H9 (cell line): ENCODE results near the gene DPAGT1. TPM values are rescaled to one million over a fixed set of nuclear protein-coding genes. Genes with fewer than 3 reads are reported as not detected.
A peak's percentile ranks its signal among the peaks of the same experiment; 100 is the strongest.

ENCODE experiments used
- DNase-seq: peaks from one replicate; pipeline ENCODE4 v3.0.0-alpha.2; 2017
- H2AFZ ChIP-seq: one replicate; pipeline ENCODE4 v1.6.1; 2013; ENCODE audit warnings: mild to moderate bottlenecking, low read length, control low read depth, moderate library complexity
- H2AK5ac ChIP-seq: 2 replicates; pipeline ENCODE4 v1.6.1; 2013; ENCODE audit warnings: low read length, control low read depth, mixed read lengths; ENCODE audit not compliant: insufficient read length
- H2BK120ac ChIP-seq: one replicate; pipeline ENCODE4 v1.6.1; 2013; ENCODE audit warnings: low read depth, mild to moderate bottlenecking, low read length, control low read depth, inconsistent platforms; ENCODE audit not compliant: poor library complexity, severe bottlenecking
- H2BK12ac ChIP-seq: 2 replicates; pipeline ENCODE4 v1.6.1; 2013; ENCODE audit warnings: low read length, control low read depth, mixed read lengths, low read depth; ENCODE audit not compliant: insufficient read length
- H2BK15ac ChIP-seq: 2 replicates; pipeline ENCODE4 v1.6.1; 2013; ENCODE audit warnings: low read depth, low read length, control low read depth
- H2BK20ac ChIP-seq: one replicate; pipeline ENCODE4 v1.6.1; 2013; ENCODE audit warnings: low read depth, mild to moderate bottlenecking, low read length, control low read depth, inconsistent platforms; ENCODE audit not compliant: poor library complexity, severe bottlenecking
- H2BK5ac ChIP-seq: 2 replicates; pipeline ENCODE4 v1.6.1; 2013; ENCODE audit warnings: low read length, control low read depth, mixed read lengths; ENCODE audit not compliant: insufficient read length
- H3K14ac ChIP-seq: 2 replicates; pipeline ENCODE4 v1.6.1; 2013; ENCODE audit warnings: low read length, control low read depth; ENCODE audit not compliant: insufficient read depth
- H3K18ac ChIP-seq: 2 replicates; pipeline ENCODE4 v1.6.1; 2013; ENCODE audit warnings: low read depth, mild to moderate bottlenecking, mixed read lengths, low read length, control low read depth; ENCODE audit not compliant: insufficient read length
- H3K23ac ChIP-seq: 2 replicates; pipeline ENCODE4 v1.6.1; 2013; ENCODE audit warnings: low read length, control low read depth, mixed read lengths, low read depth; ENCODE audit not compliant: insufficient read length
- H3K23me2 ChIP-seq: 2 replicates; pipeline ENCODE4 v1.6.1; 2013; ENCODE audit warnings: low read depth, mild to moderate bottlenecking, mixed read lengths, low read length, control low read depth; ENCODE audit not compliant: insufficient read length, poor library complexity, severe bottlenecking
- H3K27ac ChIP-seq: 2 replicates; pipeline ENCODE4 v1.5.1; 2013; ENCODE audit warnings: low read length, control low read depth, mixed read lengths, low read depth; ENCODE audit not compliant: insufficient read length
- H3K27me3 ChIP-seq: 2 replicates; pipeline ENCODE4 v1.6.1; 2013; ENCODE audit warnings: low read length, control low read depth, inconsistent platforms; ENCODE audit not compliant: insufficient read depth
- H3K4ac ChIP-seq: 2 replicates; pipeline ENCODE4 v1.6.1; 2013; ENCODE audit warnings: low read depth, mild to moderate bottlenecking, control low read depth, inconsistent platforms, low read length, moderate library complexity
- H3K4me1 ChIP-seq: 2 replicates; pipeline ENCODE4 v1.6.1; 2013; ENCODE audit warnings: low read length, control low read depth, inconsistent platforms; ENCODE audit not compliant: insufficient read depth
- H3K4me2 ChIP-seq: 2 replicates; pipeline ENCODE4 v1.6.1; 2013; ENCODE audit warnings: low read length, control low read depth, mixed read lengths; ENCODE audit not compliant: insufficient read length, insufficient read depth
- H3K56ac ChIP-seq: 2 replicates; pipeline ENCODE4 v1.6.1; 2013; ENCODE audit warnings: low read depth, mild to moderate bottlenecking, mixed read lengths, low read length, control low read depth; ENCODE audit not compliant: insufficient read length
- H3K79me1 ChIP-seq: 2 replicates; pipeline ENCODE4 v1.6.1; 2013; ENCODE audit warnings: low read depth, mild to moderate bottlenecking, moderate library complexity, low read length, control low read depth, inconsistent platforms; ENCODE audit not compliant: insufficient read depth, poor library complexity, severe bottlenecking
- H3K79me2 ChIP-seq: 2 replicates; pipeline ENCODE4 v1.6.1; 2013; ENCODE audit warnings: low read length, control low read depth, inconsistent platforms; ENCODE audit not compliant: insufficient read depth
- H3K9ac ChIP-seq: 2 replicates; pipeline ENCODE4 v1.6.1; 2013; ENCODE audit warnings: low read length, control low read depth, mixed read lengths; ENCODE audit not compliant: insufficient read length; ENCODE audit errors: extremely low read depth
- H3K9me3 ChIP-seq: one replicate; pipeline ENCODE4 v1.6.1; 2013; ENCODE audit warnings: low read depth, low read length, inconsistent platforms; ENCODE audit not compliant: control insufficient read depth
- H3T11ph ChIP-seq: one replicate; pipeline ENCODE4 v1.6.1; 2013; ENCODE audit warnings: mild to moderate bottlenecking, low read length, control low read depth, inconsistent platforms
- H4K20me1 ChIP-seq: one replicate; pipeline ENCODE4 v1.6.1; 2013; ENCODE audit not compliant: control insufficient read depth, insufficient read length, insufficient read depth
- H4K5ac ChIP-seq: 2 replicates; pipeline ENCODE4 v1.6.1; 2013; ENCODE audit warnings: low read depth, mild to moderate bottlenecking, mixed read lengths, low read length, control low read depth; ENCODE audit not compliant: insufficient read length
- H4K8ac ChIP-seq: replicated peaks from 2 replicates; pipeline ENCODE4 v1.6.1; 2013; ENCODE audit warnings: low read length, control low read depth, mixed read lengths, low read depth; ENCODE audit not compliant: insufficient read length
- H4K91ac ChIP-seq: 2 replicates; pipeline ENCODE4 v1.6.1; 2013; ENCODE audit warnings: low read depth, mild to moderate bottlenecking, moderate library complexity, mixed read lengths, low read length, control low read depth; ENCODE audit not compliant: insufficient read length
- H3K27ac Mint-ChIP-seq, 3 experiments: 2 replicates in 2 of 3; 3 replicates in 1 of 3; pipeline ENCODE4 v1.8.0; 2020 to 2021; ENCODE audit warnings: mixed read lengths in 3 of 3, mild to moderate bottlenecking in 1 of 3, moderate library complexity in 1 of 3
- H3K27me3 Mint-ChIP-seq: 2 replicates; pipeline ENCODE4 v1.8.0; 2021; ENCODE audit warnings: low read depth, mild to moderate bottlenecking, moderate library complexity, mixed read lengths
- H3K36me3 Mint-ChIP-seq, 3 experiments: 2 replicates in 2 of 3; 3 replicates in 1 of 3; pipeline ENCODE4 v1.8.0; 2020 to 2021; ENCODE audit warnings: low read depth in 3 of 3, mixed read lengths in 3 of 3; ENCODE audit not compliant: insufficient read depth in 1 of 3
- H3K4me1 Mint-ChIP-seq, 2 experiments: 2 replicates each; pipeline ENCODE4 v1.8.0; 2020; ENCODE audit warnings: mixed read lengths in 2 of 2
- H3K4me3 Mint-ChIP-seq, 2 experiments: 2 replicates in 1 of 2; 3 replicates in 1 of 2; pipeline ENCODE4 v1.8.0; 2020 to 2021; ENCODE audit warnings: mild to moderate bottlenecking in 2 of 2, mixed read lengths in 2 of 2, moderate library complexity in 1 of 2
- H3K9me3 Mint-ChIP-seq, 2 experiments: 2 replicates in 1 of 2; 3 replicates in 1 of 2; pipeline ENCODE4 v1.8.0; 2020; ENCODE audit warnings: mild to moderate bottlenecking in 2 of 2, mixed read lengths in 2 of 2, moderate library complexity in 1 of 2
- CTCF ChIP-seq: fragments of 200-600 bp; sonication (generic); conservative IDR thresholded peaks from 3 replicates; pipeline ENCODE4 v1.8.0; 2021; ENCODE audit warnings: antibody characterized with exemption, mild to moderate bottlenecking
- WGBS: extraction: QIAGEN DNeasy Blood & Tissue Kit; methylation state at CpG from one replicate; pipeline ENCODE4 v1.1.7; 2013; ENCODE audit warnings: missing lambda C conversion rate, low lambda C conversion rate, mixed read lengths; ENCODE audit not compliant: insufficient read length; ENCODE audit errors: extremely low coverage; 5-methylcytosine and 5-hydroxymethylcytosine counted together
- total RNA-seq: library from RNA; stranded (reverse); gene quantifications from 2 replicates; pipeline ENCODE4 v1.2.1, GENCODE V29; 2021

Gene DPAGT1
- total RNA-seq, 1 experiment from 2014 or later: 43.6 TPM

GRCh38 chr11:119055901-119056300 is 45.8 kb downstream of the DPAGT1 start:
- peak overlapping the region; percentile 74 for H3K4me2 ChIP-seq
- H3K27me3 ChIP-seq: 0 out of 2 replicates have a peak, but pooled peaks cover 3% of the 10 kb centered on the region
- H3K4me3 Mint-ChIP-seq: peak overlapping the region; percentile 95 to 99
- H3K23me2 ChIP-seq: peaks cover 6% of the 10 kb centered on the region
- no peaks in the 10 kb centered on the region for H3K27me3 Mint-ChIP-seq
- H3K4ac ChIP-seq: no peak overlapping the region
- H3K79me1 ChIP-seq: peaks cover 13% of the 10 kb centered on the region
- peak overlapping the region; percentile 54 to 93 (median 82); a peak in 6 of 7 replicates for H3K27ac Mint-ChIP-seq
- H3K18ac ChIP-seq: no peak overlapping the region
- peaks cover 0 to 2% of the 10 kb centered on the region in 2 experiments; a peak in 3 of 5 replicates for H3K9me3 Mint-ChIP-seq
- H3T11ph ChIP-seq: no peak overlapping the region
- no peak overlapping the region for H2BK15ac ChIP-seq
- H4K20me1 ChIP-seq: no peaks in the 10 kb centered on the region
- no peak overlapping the region for H4K5ac ChIP-seq
- no peak overlapping the region for H2AFZ ChIP-seq
- no peak overlapping the region for H3K23ac ChIP-seq
- H3K56ac ChIP-seq: no peak overlapping the region
- no peak overlapping the region for H2BK5ac ChIP-seq
- H4K91ac ChIP-seq: no peak overlapping the region
- H2BK12ac ChIP-seq: no peak overlapping the region
- no peak overlapping the region for H2BK120ac ChIP-seq
- no peak overlapping the region for H3K14ac ChIP-seq
- H3K27ac ChIP-seq: no peak overlapping the region
- no peaks in the 10 kb centered on the region; the same call in 1 of the 2 replicates for H3K4me1 ChIP-seq
- peaks cover 10% of the 10 kb centered on the region for H3K79me2 ChIP-seq
- H3K36me3 Mint-ChIP-seq: peaks cover 55 to 57% (median 56%) of the 10 kb centered on the region in 3 experiments
- H2BK20ac ChIP-seq: no peak overlapping the region
- no peak overlapping the region for H4K8ac ChIP-seq
- H3K4me1 Mint-ChIP-seq: peaks cover 13 to 22% of the 10 kb centered on the region in 2 experiments
- H3K9ac ChIP-seq: peak overlapping the region; percentile 86
- TF ChIP-seq CTCF: no peak
- no CpG with 5 or more reads among the region's 6 CpGs for WGBS
- no peaks in the 10 kb centered on the region for H3K9me3 ChIP-seq
- no peak for DNase-seq
- no peak overlapping the region for H2AK5ac ChIP-seq
